HepG2 (cell line): ENCODE results near the gene POLH. TPM values are rescaled to one million over a fixed set of nuclear protein-coding genes. Genes with fewer than 3 reads are reported as not detected.

Experiments
- ARID5B ChIP-seq: IDR thresholded peaks from 2 replicates; pipeline ENCODE4 v1.4.0; 2020; ENCODE audit warnings: mild to moderate bottlenecking, missing genetic modification reagents
- DZIP1 ChIP-seq: sonication (generic); formaldehyde crosslinking; IDR thresholded peaks from 2 replicates; pipeline ENCODE4 v1.5.0; 2020; ENCODE audit warnings: mild to moderate bottlenecking, missing genetic modification reagents
- FOXO4 ChIP-seq: sonication (generic); formaldehyde crosslinking; conservative IDR thresholded peaks from 2 replicates; pipeline ENCODE4 v1.8.1; 2023; ENCODE audit warnings: missing genetic modification reagents
- HDAC6 ChIP-seq: fragments of 200-600 bp; sonication (generic); IDR thresholded peaks from 2 replicates; pipeline ENCODE4 v1.7.0; 2017; ENCODE audit warnings: mild to moderate bottlenecking, antibody characterized with exemption, low read length, low read depth
- NFE2 ChIP-seq: sonication (generic); formaldehyde crosslinking; IDR thresholded peaks from 2 replicates; pipeline ENCODE4 v1.4.0; 2020; ENCODE audit warnings: missing genetic modification reagents
- PBX3 ChIP-seq: sonication (generic); formaldehyde crosslinking; IDR thresholded peaks from 2 replicates; pipeline ENCODE4 v1.8.1; 2023; ENCODE audit warnings: missing genetic modification reagents, inconsistent platforms, borderline replicate concordance
- PHF21A ChIP-seq: sonication (generic); formaldehyde crosslinking; IDR thresholded peaks from 2 replicates; pipeline ENCODE4 v1.5.0; 2020; ENCODE audit warnings: mild to moderate bottlenecking, missing genetic modification reagents
- SNAPC4 ChIP-seq: sonication (generic); formaldehyde crosslinking; IDR thresholded peaks from 2 replicates; pipeline ENCODE4 v1.4.0; 2020; ENCODE audit warnings: mild to moderate bottlenecking, missing genetic modification reagents
- ZKSCAN8 ChIP-seq: IDR thresholded peaks from 2 replicates; pipeline ENCODE4 v1.6.1; 2016; ENCODE audit warnings: borderline replicate concordance, missing genetic modification reagents, missing compliant biosample characterization
- ZNF12 ChIP-seq: sonication (generic); formaldehyde crosslinking; IDR thresholded peaks from 2 replicates; pipeline ENCODE4 v1.5.0; 2020; ENCODE audit warnings: missing genetic modification reagents
- ZNF337 ChIP-seq: sonication (generic); formaldehyde crosslinking; IDR thresholded peaks from 2 replicates; pipeline ENCODE4 v1.5.1; 2020; ENCODE audit warnings: missing genetic modification reagents, low read depth, mild to moderate bottlenecking, borderline replicate concordance
- ZNF784 ChIP-seq: sonication (generic); formaldehyde crosslinking; IDR thresholded peaks from 2 replicates; pipeline ENCODE4 v1.5.1; 2020; ENCODE audit warnings: missing genetic modification reagents, mild to moderate bottlenecking, borderline replicate concordance
- polyA plus RNA-seq, 8 experiments: library from polyadenylated mRNA; depleted of rRNA in 3 of 8; stranded (reverse) in 7 of 8; unstranded in 1 of 8; fragments of >200 nt; fragmentation: Illumina TruSeq in 4 of 8; extraction: Trizol in 4 of 8; gene quantifications; 2 replicates each; pipeline versions ENCODE4 v1.2.1 to v1.2.3, GENCODE V29; 2011 to 2016; ENCODE audit warnings: low read depth in 4 of 8, missing spikeins in 1 of 8, mixed read lengths in 1 of 8; ENCODE audit not compliant: insufficient read depth in 1 of 8
- total RNA-seq, 5 experiments: library from RNA; depleted of rRNA; stranded (reverse); fragments of >200 nt; fragmentation: Illumina TruSeq; extraction: Trizol; gene quantifications; 2 replicates each; pipeline ENCODE4 v1.2.3, GENCODE V29; 2016; ENCODE audit warnings: low read depth in 1 of 5

POLH gene
- total and polyA plus RNA-seq, 2 of the 13 experiments (the other 11 are each of a cell fraction or from before 2014, with no cell fraction given), result 11.6 to 25.0 TPM

GRCh38 chr6:43575105-43575771 is 747 bp upstream of the POLH start (continued):
- TF ChIP-seq SNAPC4 (CRISPR knock-in tag) (no peak), FOXO4 (0 out of 2 replicates have a peak, but pooled peaks have one; percentile 11), NFE2 (CRISPR knock-in tag) (0 out of 2 replicates have a peak, but pooled peaks have one; percentile 2), ARID5B (CRISPR knock-in tag) (no peak), PHF21A (CRISPR knock-in tag) (0 out of 2 replicates have a peak, but pooled peaks have one; percentile 37), DZIP1 (CRISPR knock-in tag) (no peak), ZKSCAN8 (CRISPR knock-in tag) (no peak), HDAC6 (no peak), PBX3 (CRISPR knock-in tag) (no peak), ZNF12 (CRISPR knock-in tag) (no peak), ZNF784 (CRISPR knock-in tag) (no peak), ZNF337 (CRISPR knock-in tag) (no peak)
